HG03097 (cell line): ENCODE results near the gene POLG2.
"Not testable (repeated sequence)": the region's sequence is repeated elsewhere in the genome, so short reads cannot be mapped to it uniquely, and the experiment has no call there.

Source experiments
- ATAC-seq: cut with Tn5 transposase; IDR thresholded peaks from one replicate; pipeline ENCODE4 v1.9.1; 2021; ENCODE audit not compliant: unreplicated experiment, low FRiP score

Gene POLG2

GRCh38 chr17:64491034-64491860 is 5.6 kb downstream of the POLG2 start:
- no peak for ATAC-seq

- no peak for ATAC-seq
Observed at GRCh38 chr17:64488301-64488700, 8.6 kb downstream of the POLG2 start.

DNA sequence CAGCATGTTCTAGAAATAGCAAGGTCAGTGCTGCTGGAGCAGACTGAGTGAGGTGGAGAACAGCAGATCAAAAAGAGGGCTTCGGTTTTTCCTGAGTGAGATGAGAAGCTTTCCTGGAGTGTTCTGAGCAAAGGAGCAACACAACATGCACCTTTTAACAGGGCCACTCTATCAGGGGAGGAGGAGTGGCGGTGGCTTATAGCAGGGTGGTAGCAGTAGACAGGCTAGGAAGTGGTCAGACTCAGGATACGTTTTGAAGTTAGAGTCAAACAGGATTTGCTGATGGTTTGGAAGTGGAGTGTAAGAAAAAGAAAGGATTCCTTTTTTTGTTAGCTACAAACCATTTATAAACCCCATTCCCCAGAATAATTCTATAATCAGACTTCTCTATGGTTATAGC is 12.5 kb downstream of the POLG2 start:
- no peak for ATAC-seq

DNA sequence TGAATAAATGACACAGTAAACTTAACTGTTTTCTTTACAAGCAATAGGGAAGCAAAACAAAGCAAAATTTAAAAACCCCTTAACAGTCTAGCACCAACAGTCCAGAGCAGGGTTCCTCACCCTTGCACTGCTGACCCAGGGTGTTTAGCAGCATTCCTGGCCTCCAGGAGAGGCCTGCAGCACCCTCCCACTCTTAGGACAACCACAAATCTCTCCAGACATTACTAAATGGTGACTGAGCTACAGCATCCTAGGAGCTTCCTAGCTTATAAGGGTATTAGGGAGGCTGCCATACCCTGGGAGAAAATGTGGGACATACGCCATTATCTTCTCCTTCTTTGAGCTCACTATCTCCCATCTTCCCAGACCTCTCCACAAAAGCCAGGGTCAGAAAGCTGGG is 15.9 kb downstream of the POLG2 start:
- ATAC-seq, result no peak

DNA sequence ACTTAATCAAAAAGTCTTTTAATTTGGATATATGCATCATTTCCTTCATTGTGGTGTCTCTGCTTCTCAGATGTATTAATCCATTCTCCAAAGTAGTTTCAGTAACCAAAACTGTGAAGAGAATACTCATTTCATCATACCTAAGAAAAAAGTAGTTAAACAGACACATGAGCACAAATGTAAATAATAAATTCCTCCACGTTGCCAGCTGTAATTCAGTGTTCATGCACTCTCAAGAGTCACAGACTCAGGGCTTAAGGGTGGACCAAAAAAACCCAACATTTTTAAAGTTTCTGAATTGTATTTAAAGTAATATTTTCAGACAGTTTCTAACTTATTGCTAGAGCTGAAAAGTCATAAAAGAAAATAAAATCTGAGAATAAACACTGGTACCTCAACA is 19.0 kb downstream of the POLG2 start:
- no peak for ATAC-seq

- ATAC-seq, result no peak
Observed at GRCh38 chr17:64472564-64472963, 24.3 kb downstream of the POLG2 start.

DNA sequence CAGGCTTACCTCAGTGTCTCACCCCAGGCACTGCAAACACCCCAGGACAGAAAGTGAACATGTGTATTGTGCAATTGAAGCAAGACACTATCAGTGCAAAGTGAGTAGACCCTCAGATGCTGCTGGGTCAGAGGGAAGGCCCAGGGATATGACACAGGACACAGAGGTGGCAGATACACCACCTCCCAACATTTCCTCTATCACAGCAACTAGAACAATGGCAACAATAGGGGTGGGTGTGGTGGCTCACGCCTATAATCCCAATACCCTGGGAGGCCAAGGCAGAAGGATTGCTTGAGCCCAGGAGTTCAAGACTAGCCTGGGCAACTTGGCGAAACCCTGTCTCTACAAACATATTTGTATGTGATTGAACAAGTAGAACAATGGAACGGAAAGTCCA is 25.4 kb downstream of the POLG2 start:
- ATAC-seq, result no peak

DNA sequence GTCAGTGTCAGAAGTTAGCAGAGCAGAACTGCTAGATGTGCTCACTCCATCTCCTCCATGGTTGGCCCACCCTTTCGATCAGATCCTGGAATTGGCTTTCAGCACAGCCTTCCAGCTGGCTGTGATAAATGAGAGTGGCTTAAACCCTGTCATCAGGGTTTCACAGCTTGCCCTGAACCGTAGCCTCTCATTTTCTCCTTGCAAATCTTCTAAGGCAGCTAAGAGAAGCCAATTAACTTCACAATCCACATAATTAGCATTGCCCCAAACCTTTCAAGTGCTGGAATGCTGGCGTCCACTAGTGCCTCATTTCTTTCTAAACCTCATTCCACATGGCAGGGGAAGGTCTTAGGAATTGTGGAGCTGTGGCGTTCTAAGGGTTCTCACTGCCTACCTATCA is 26.2 kb downstream of the POLG2 start:
- no peak for ATAC-seq

- ATAC-seq, result not testable (repeated sequence)
Observed at GRCh38 chr17:64466834-64467233, 30.0 kb downstream of the POLG2 start.

DNA sequence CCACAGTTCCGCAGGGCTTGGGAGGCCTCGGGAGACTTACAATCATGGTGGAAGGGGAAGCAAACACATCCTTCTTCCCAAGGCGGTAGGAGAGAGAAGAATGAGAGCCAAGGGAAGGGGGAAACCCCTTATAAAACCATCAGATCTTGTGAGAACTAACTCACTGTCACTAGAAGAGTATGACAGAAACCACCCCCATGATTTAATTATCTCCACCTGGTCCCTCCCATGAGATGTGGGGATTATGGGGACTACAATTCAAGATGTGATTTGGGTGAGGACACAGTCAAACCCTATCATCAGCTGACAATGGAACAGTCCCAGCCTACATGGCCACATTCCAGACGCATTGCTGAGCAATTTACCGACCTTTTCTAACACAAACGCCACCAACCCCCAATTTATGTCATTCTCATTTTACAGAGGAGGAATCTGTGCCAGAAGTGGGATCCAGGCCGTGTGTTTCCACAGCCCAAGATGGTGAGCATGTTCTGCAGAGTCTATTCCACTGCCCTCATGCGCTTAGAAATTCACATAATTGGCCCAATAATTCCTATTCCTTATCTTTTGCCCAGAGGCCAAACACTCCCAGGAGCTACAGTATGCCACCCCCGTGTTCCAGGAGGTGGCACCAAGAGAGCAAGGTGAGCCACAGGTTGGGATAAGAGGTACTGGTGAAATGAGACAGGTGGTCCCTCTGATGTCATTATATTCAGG is 30.7 kb downstream of the POLG2 start:
- ATAC-seq, result no peak

DNA sequence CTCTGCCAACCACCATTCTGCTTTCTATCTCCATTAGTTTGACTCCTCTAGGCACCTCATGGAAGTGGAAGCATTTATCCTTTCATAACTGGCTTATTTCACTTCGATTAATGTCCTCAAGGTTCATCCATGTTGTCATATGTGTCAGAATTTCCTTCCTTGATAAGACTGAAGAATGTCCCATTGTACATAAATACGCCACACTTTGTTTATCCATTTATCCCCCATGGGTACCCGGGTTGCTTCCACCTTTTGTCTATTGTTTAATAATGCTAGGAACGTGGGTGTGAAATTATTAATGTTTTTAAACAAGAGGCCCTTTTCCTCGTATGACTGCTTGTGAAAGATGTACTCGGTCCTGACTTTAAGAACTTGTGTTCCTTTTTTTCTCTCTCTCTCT is 35.1 kb downstream of the POLG2 start:
- no peak for ATAC-seq

- no peak for ATAC-seq
Observed at GRCh38 chr17:64460955-64461354, 35.9 kb downstream of the POLG2 start.

DNA sequence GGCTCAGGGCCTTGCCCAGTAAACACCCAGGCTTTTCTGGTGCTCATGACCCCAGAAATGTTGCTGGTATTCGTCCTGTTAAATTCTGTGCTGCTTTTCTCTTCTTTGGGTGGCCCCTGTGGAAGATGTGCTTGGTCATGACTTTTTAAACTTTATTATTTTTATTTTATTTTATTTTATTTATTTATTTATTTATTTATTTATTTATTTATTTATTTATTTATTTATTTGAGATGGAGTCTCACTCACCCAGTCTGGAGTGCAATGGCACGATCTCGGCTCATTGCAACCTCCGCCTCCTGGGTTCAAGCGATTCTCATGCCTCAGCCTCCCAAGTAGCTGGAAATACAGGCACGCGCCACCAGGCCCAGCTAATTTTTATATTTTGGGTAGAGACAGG is 37.0 kb downstream of the POLG2 start:
- not testable (repeated sequence) for ATAC-seq

- ATAC-seq, result no peak
Observed at GRCh38 chr17:64459284-64459747, 37.5 kb downstream of the POLG2 start.

- ATAC-seq, result no peak
Observed at GRCh38 chr17:64458756-64459155, 38.1 kb downstream of the POLG2 start.

DNA sequence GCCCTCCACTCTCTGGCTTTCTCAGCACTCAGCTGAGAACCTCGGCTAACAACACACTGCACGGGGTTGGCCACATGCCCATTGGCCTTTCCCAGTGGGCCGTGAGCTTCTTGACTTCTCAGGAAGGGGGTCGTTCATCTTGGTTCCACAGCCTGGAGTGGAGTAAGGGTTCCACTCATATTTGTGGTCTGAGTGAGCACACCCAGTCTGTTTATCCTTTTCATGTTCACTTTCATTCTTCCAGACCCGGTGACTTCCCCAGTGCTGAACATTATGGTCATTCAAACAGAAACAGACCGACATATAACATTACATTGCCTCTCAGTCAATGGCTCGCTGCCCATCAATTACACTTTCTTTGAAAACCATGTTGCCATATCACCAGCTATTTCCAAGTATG is 39.7 kb downstream of the POLG2 start:
- no peak for ATAC-seq

GRCh38 chr17:64455993-64456885 is 40.6 kb downstream of the POLG2 start:
- no peak for ATAC-seq

- no peak for ATAC-seq
Observed at GRCh38 chr17:64449545-64449944, 47.3 kb downstream of the POLG2 start.

- ATAC-seq, result no peak
Observed at GRCh38 chr17:64448665-64449512, 48.0 kb downstream of the POLG2 start, which contains the start of gene MILR1. MILR1 (plus strand) TSS chr17:64449115; CDS start chr17:64449169, 54 bp downstream.

DNA sequence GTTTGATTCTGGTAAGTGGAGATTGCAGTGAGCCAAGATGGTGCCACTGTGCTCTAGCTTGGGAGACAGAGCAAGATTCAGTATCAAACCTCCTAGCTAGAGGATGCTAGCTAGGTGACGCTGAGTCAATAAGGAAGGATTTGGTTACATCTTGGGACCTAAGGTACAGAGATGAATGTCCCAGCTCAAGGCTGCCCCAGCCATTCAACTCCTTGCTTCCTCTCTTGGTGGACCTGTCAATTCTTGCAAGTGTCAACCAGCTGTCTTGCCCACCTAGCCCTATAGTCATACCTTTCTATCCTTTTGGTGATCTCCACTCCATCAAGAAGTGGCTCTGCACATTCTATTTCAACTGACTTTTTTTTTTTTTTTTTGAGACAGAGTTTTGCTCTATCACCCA is 49.3 kb downstream of the POLG2 start:
- ATAC-seq, result peak; percentile 58
